CD4-positive, alpha-beta memory T cell (primary cell): Measurements from ENCODE around the gene MRPS12. TPM values are rescaled to one million over a fixed set of nuclear protein-coding genes. Genes with fewer than 3 reads are reported as not detected.

ENCODE experiments used
- CTCF ChIA-PET: fragments of 350-600 bp; sonication (Branson Sonifier 250); formaldehyde crosslinking; loops from one replicate; lab custom pipeline; 2021; ENCODE audit warnings: inconsistent platforms; ENCODE audit not compliant: partially characterized antibody; lab: Charles Lee
- POLR2A ChIA-PET: fragments of 350-600 bp; sonication (Branson Sonifier 250); formaldehyde crosslinking; loops from one replicate; lab custom pipeline; 2021; ENCODE audit not compliant: partially characterized antibody; lab: Charles Lee
- DNase-seq, 5 donors: peaks; one replicate each; pipeline versions ENCODE4 v3.0.0 to v3.0.0-alpha.2; 2020 to 2022; ENCODE audit warnings: mixed read lengths in 1 of 5
- H3K27ac ChIP-seq: one replicate; pipeline ENCODE4 v1.7.0; 2013; ENCODE audit warnings: low read depth, low read length
- H3K27me3 ChIP-seq: 2 replicates; pipeline ENCODE4 v1.7.0; 2013; ENCODE audit warnings: mild to moderate bottlenecking, low read length, moderate library complexity; ENCODE audit not compliant: insufficient read depth
- H3K36me3 ChIP-seq: 2 replicates; pipeline ENCODE4 v1.7.0; 2013; ENCODE audit warnings: mild to moderate bottlenecking, low read length, moderate library complexity; ENCODE audit not compliant: insufficient read depth
- H3K4me1 ChIP-seq: 2 replicates; pipeline ENCODE4 v1.7.0; 2013; ENCODE audit warnings: mild to moderate bottlenecking, low read length, moderate library complexity; ENCODE audit not compliant: insufficient read depth
- H3K4me3 ChIP-seq, 2 donors: one replicate each; pipeline ENCODE4 v1.7.0; 2013; ENCODE audit warnings: low read length in 2 of 2, mild to moderate bottlenecking in 1 of 2
- H3K9me3 ChIP-seq, 2 donors: one replicate each; pipeline ENCODE4 v1.7.0; 2013; ENCODE audit warnings: low read length in 2 of 2, control low read depth in 1 of 2; ENCODE audit not compliant: control insufficient read depth in 1 of 2
- H3K27ac Mint-ChIP-seq, 7 donors: one replicate each; pipeline ENCODE4 v1.8.0; 2020 to 2021; ENCODE audit warnings: mixed read lengths in 7 of 7, mild to moderate bottlenecking in 6 of 7, inconsistent platforms in 3 of 7, moderate library complexity in 3 of 7
- H3K27me3 Mint-ChIP-seq, 2 donors: one replicate each; pipeline ENCODE4 v1.8.0; 2020 to 2021; ENCODE audit warnings: mixed read lengths in 2 of 2
- H3K36me3 Mint-ChIP-seq, 2 donors: one replicate each; pipeline ENCODE4 v1.8.0; 2020 to 2021; ENCODE audit warnings: mixed read lengths in 2 of 2, inconsistent platforms in 1 of 2, mild to moderate bottlenecking in 1 of 2
- H3K4me1 Mint-ChIP-seq, 4 donors: one replicate each; pipeline ENCODE4 v1.8.0; 2020 to 2021; ENCODE audit warnings: mixed read lengths in 4 of 4, mild to moderate bottlenecking in 1 of 4
- H3K4me3 Mint-ChIP-seq, 8 donors: one replicate each; pipeline ENCODE4 v1.8.0; 2020 to 2021; ENCODE audit warnings: mixed read lengths in 8 of 8, mild to moderate bottlenecking in 7 of 8, moderate library complexity in 6 of 8, inconsistent platforms in 3 of 8
- H3K9me3 Mint-ChIP-seq, 8 donors: one replicate each; pipeline ENCODE4 v1.8.0; 2020 to 2021; ENCODE audit warnings: mixed read lengths in 8 of 8, mild to moderate bottlenecking in 5 of 8, inconsistent platforms in 3 of 8, moderate library complexity in 1 of 8
- intact Hi-C: fragments of 100-400 bp; cut with micrococcal nuclease; formaldehyde crosslinking; loops from one replicate; pipeline ENCODE4 v1.15.1; 2023
- polyA plus RNA-seq, 2 donors: library from polyadenylated mRNA; unstranded; fragments of 300-500 nt; fragmentation: Illumina TruSeq; gene quantifications; one replicate each; pipeline ENCODE4 v1.2.3, GENCODE V29; 2021
- total RNA-seq, 2 experiments: library from RNA; stranded (reverse); gene quantifications; one replicate each; pipeline ENCODE4 v1.2.3, GENCODE V29; 2021

Gene MRPS12
- total and polyA plus RNA-seq, 4 experiments from 2014 or later, result 25.2 to 118 (median 51.7) TPM

GRCh38 chr19:38907670-38908069 is 23.1 kb upstream of the MRPS12 start:
- POLR2A ChIA-PET, result no interaction called here
- Mint-ChIP-seq H3K4me1 (peaks cover 0 to 11% (median 4%) of the 10 kb centered on the region in 4 donors), H3K36me3 (peaks cover 25 to 44% of the 10 kb centered on the region in 2 donors), H3K9me3 (no peaks in the 10 kb centered on the region), H3K4me3 (no peak overlapping the region), H3K27ac (peak overlapping the region in 1 of 7 donors; percentile 18), H3K27me3 (no peaks in the 10 kb centered on the region)
- Histone ChIP-seq H3K36me3 (peaks cover 20% of the 10 kb centered on the region), H3K4me1 (no peaks in the 10 kb centered on the region), H3K27ac (no peak overlapping the region), H3K9me3 (no peaks in the 10 kb centered on the region), H3K27me3 (no peaks in the 10 kb centered on the region), H3K4me3 (no peak overlapping the region)
- intact Hi-C loops, result no loop called here
- CTCF ChIA-PET, result no interaction called here
- DNase-seq, result no peak

GRCh38 chr19:38908911-38909310 is 21.8 kb upstream of the MRPS12 start:
- ChIA-PET CTCF (no interaction called here), POLR2A (no interaction called here)
- no peak for DNase-seq
- intact Hi-C loops, result no loop called here
- H3K27ac Mint-ChIP-seq, result peak overlapping the region in 2 of 7 donors; percentile 25 to 72
- no peak overlapping the region for H3K4me3 Mint-ChIP-seq
- no peaks in the 10 kb centered on the region for H3K9me3 ChIP-seq
- no peaks in the 10 kb centered on the region for H3K27me3 Mint-ChIP-seq
- H3K36me3 Mint-ChIP-seq, result peaks cover 28 to 40% of the 10 kb centered on the region in 2 donors
- H3K4me1 Mint-ChIP-seq, result peaks cover 0 to 6% (median 2%) of the 10 kb centered on the region in 4 donors
- H3K4me3 ChIP-seq, result no peak overlapping the region
- no peaks in the 10 kb centered on the region for H3K27me3 ChIP-seq
- H3K27ac ChIP-seq, result no peak overlapping the region
- H3K9me3 Mint-ChIP-seq, result no peaks in the 10 kb centered on the region
- H3K36me3 ChIP-seq, result peaks cover 20% of the 10 kb centered on the region
- H3K4me1 ChIP-seq, result no peaks in the 10 kb centered on the region

GRCh38 chr19:38910488-38910887 is 20.3 kb upstream of the MRPS12 start:
- peaks cover 0 to 2% (median 0%) of the 10 kb centered on the region in 4 donors for H3K4me1 Mint-ChIP-seq
- no peak overlapping the region for H3K27ac ChIP-seq
- no peaks in the 10 kb centered on the region for H3K9me3 ChIP-seq
- no peaks in the 10 kb centered on the region for H3K27me3 ChIP-seq
- H3K4me3 Mint-ChIP-seq, result no peak overlapping the region
- POLR2A ChIA-PET, result no interaction called here
- H3K4me1 ChIP-seq, result no peaks in the 10 kb centered on the region
- no peaks in the 10 kb centered on the region for H3K27me3 Mint-ChIP-seq
- CTCF ChIA-PET, result no interaction called here
- intact Hi-C loops, result no loop called here
- no peak for DNase-seq
- H3K27ac Mint-ChIP-seq, result no peak overlapping the region
- H3K9me3 Mint-ChIP-seq, result no peaks in the 10 kb centered on the region
- no peak overlapping the region for H3K4me3 ChIP-seq
- H3K36me3 Mint-ChIP-seq, result peaks cover 18 to 26% of the 10 kb centered on the region in 2 donors
- H3K36me3 ChIP-seq, result peaks cover 10% of the 10 kb centered on the region

- DNase-seq, result peak in 1 of 5 donors; percentile 27
- Histone ChIP-seq H3K27me3 (no peaks in the 10 kb centered on the region), H3K36me3 (peaks cover 10% of the 10 kb centered on the region), H3K9me3 (no peaks in the 10 kb centered on the region), H3K4me3 (no peak overlapping the region), H3K27ac (no peak overlapping the region), H3K4me1 (no peaks in the 10 kb centered on the region)
- Mint-ChIP-seq H3K27me3 (no peaks in the 10 kb centered on the region), H3K4me3 (no peak overlapping the region), H3K36me3 (peaks cover 18 to 26% of the 10 kb centered on the region in 2 donors), H3K27ac (peak overlapping the region in 1 of 7 donors; percentile 13), H3K9me3 (no peaks in the 10 kb centered on the region), H3K4me1 (peaks cover 0 to 2% (median 0%) of the 10 kb centered on the region in 4 donors)
- intact Hi-C loops, result no loop called here
- ChIA-PET POLR2A (no interaction called here), CTCF (no interaction called here)
Measured at GRCh38 chr19:38911388-38912001, 19.2 kb upstream of the MRPS12 start.

GRCh38 chr19:38912600-38913514 is 17.9 kb upstream of the MRPS12 start:
- H3K27ac Mint-ChIP-seq, result no peak overlapping the region
- Histone ChIP-seq H3K4me3 (no peak overlapping the region), H3K9me3 (no peaks in the 10 kb centered on the region), H3K36me3 (peaks cover 1% of the 10 kb centered on the region), H3K4me1 (no peaks in the 10 kb centered on the region), H3K27me3 (no peaks in the 10 kb centered on the region), H3K27ac (no peak overlapping the region)
- DNase-seq, result peak in 1 of 5 donors; percentile 20
- CTCF ChIA-PET, result no interaction called here
- H3K36me3 Mint-ChIP-seq, result peaks cover 12 to 14% of the 10 kb centered on the region in 2 donors
- H3K27me3 Mint-ChIP-seq, result no peaks in the 10 kb centered on the region
- POLR2A ChIA-PET, result no interaction called here
- H3K4me3 Mint-ChIP-seq, result no peak overlapping the region
- H3K4me1 Mint-ChIP-seq, result peaks cover 0 to 2% (median 0%) of the 10 kb centered on the region in 4 donors
- no peaks in the 10 kb centered on the region for H3K9me3 Mint-ChIP-seq
- intact Hi-C loops, result no loop called here

- Mint-ChIP-seq H3K27me3 (no peaks in the 10 kb centered on the region), H3K9me3 (no peaks in the 10 kb centered on the region), H3K27ac (peak overlapping the region in 1 of 7 donors; percentile 35), H3K4me1 (peaks cover 0 to 2% (median 0%) of the 10 kb centered on the region in 4 donors), H3K4me3 (no peak overlapping the region), H3K36me3 (peaks cover 7 to 10% of the 10 kb centered on the region in 2 donors)
- Histone ChIP-seq H3K27ac (no peak overlapping the region), H3K4me3 (no peak overlapping the region), H3K4me1 (no peaks in the 10 kb centered on the region), H3K27me3 (no peaks in the 10 kb centered on the region), H3K36me3 (no peaks in the 10 kb centered on the region), H3K9me3 (no peaks in the 10 kb centered on the region)
- ChIA-PET POLR2A (no interaction called here), CTCF (interaction anchor here (1.0 kb wide), 1 partner anchor 12 kb away, joined by 3 read pairs; no protein-coding TSS in a partner anchor)
- peak in 1 of 5 donors; percentile 3 for DNase-seq
- intact Hi-C loops, result no loop called here
Measured at GRCh38 chr19:38913958-38914357, 16.8 kb upstream of the MRPS12 start.
